Parathyroid adenoma (tissue), 2 donors: Measurements from ENCODE around the gene GOLPH3L.
"Not testable (repeated sequence)": the region's sequence is repeated elsewhere in the genome, so short reads cannot be mapped to it uniquely, and the experiment has no call there.

Experiments used
- H2AFZ ChIP-seq: fragments of 300-600 bp; sonication (generic); one replicate; pipeline ENCODE4 v1.7.0; 2017; ENCODE audit warnings: antibody characterized with exemption, mild to moderate bottlenecking
- H3K27ac ChIP-seq: fragments of 300-600 bp; sonication (generic); one replicate; pipeline ENCODE4 v1.7.0; 2017
- H3K27me3 ChIP-seq: fragments of 300-600 bp; sonication (generic); one replicate; pipeline ENCODE4 v1.7.0; 2017; ENCODE audit warnings: low read length; ENCODE audit not compliant: control insufficient read depth, insufficient read depth
- H3K36me3 ChIP-seq: fragments of 300-600 bp; sonication (generic); one replicate; pipeline ENCODE4 v1.7.0; 2017; ENCODE audit warnings: low read length; ENCODE audit not compliant: control insufficient read depth, insufficient read depth
- H3K4me1 ChIP-seq: fragments of 300-600 bp; sonication (generic); one replicate; pipeline ENCODE4 v1.7.0; 2017; ENCODE audit warnings: control low read depth
- H3K4me2 ChIP-seq: fragments of 300-600 bp; sonication (generic); one replicate; pipeline ENCODE4 v1.7.0; 2017; ENCODE audit warnings: low read length
- H3K4me3 ChIP-seq: fragments of 300-600 bp; sonication (generic); one replicate; pipeline ENCODE4 v1.7.0; 2017; ENCODE audit warnings: low read depth, low read length
- H3K79me2 ChIP-seq: fragments of 300-600 bp; sonication (generic); one replicate; pipeline ENCODE4 v1.7.0; 2017; ENCODE audit warnings: control low read depth
- H3K9ac ChIP-seq: fragments of 300-600 bp; sonication (generic); one replicate; pipeline ENCODE4 v1.7.0; 2017; ENCODE audit warnings: mild to moderate bottlenecking
- H3K9me3 ChIP-seq: fragments of 300-600 bp; sonication (generic); one replicate; pipeline ENCODE4 v1.7.0; 2017; ENCODE audit warnings: low read length; ENCODE audit not compliant: control insufficient read depth
- TF ChIP-seq, protein P1 (sequence below): fragments of 300-600 bp; sonication (generic); IDR thresholded peaks from one replicate; pipeline ENCODE4 v1.7.0; 2017; ENCODE audit warnings: antibody characterized with exemption, mild to moderate bottlenecking
- donor health status: primary hyperparathyroidism.

GOLPH3L gene

DNA sequence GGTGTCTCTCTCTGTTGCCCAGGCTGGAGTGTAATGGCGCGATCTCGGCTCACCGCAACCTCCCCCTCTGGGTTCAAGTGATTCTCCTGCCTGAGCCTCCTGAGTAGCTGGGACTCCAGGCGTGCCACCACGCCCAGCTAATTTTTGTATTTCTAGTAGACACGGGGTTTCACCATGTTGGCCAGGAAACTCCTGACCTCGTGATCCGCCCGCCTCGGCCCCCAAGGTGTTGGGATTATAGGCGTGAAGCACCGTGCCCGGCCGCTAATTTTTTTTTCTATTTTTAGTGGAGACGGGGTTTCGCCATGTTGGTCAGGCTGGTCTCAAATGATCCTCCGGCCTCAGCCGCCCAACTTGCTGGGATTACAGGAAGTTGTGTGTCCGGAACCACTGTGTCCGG lies 23.1 kb upstream of the GOLPH3L start:
- H2AFZ ChIP-seq: no peak overlapping the region
- no peaks in the 10 kb centered on the region for H3K79me2 ChIP-seq
- H3K36me3 ChIP-seq: no peaks in the 10 kb centered on the region
- H3K4me1 ChIP-seq: no peaks in the 10 kb centered on the region
- no peak overlapping the region for H3K4me2 ChIP-seq
- no peak overlapping the region for H3K4me3 ChIP-seq
- H3K9ac ChIP-seq: no peak overlapping the region
- TF ChIP-seq, protein P1, sequence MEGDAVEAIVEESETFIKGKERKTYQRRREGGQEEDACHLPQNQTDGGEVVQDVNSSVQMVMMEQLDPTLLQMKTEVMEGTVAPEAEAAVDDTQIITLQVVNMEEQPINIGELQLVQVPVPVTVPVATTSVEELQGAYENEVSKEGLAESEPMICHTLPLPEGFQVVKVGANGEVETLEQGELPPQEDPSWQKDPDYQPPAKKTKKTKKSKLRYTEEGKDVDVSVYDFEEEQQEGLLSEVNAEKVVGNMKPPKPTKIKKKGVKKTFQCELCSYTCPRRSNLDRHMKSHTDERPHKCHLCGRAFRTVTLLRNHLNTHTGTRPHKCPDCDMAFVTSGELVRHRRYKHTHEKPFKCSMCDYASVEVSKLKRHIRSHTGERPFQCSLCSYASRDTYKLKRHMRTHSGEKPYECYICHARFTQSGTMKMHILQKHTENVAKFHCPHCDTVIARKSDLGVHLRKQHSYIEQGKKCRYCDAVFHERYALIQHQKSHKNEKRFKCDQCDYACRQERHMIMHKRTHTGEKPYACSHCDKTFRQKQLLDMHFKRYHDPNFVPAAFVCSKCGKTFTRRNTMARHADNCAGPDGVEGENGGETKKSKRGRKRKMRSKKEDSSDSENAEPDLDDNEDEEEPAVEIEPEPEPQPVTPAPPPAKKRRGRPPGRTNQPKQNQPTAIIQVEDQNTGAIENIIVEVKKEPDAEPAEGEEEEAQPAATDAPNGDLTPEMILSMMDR: no peak
- H3K27ac ChIP-seq: no peak overlapping the region
- no peaks in the 10 kb centered on the region for H3K27me3 ChIP-seq
- H3K9me3 ChIP-seq: no peaks in the 10 kb centered on the region

DNA sequence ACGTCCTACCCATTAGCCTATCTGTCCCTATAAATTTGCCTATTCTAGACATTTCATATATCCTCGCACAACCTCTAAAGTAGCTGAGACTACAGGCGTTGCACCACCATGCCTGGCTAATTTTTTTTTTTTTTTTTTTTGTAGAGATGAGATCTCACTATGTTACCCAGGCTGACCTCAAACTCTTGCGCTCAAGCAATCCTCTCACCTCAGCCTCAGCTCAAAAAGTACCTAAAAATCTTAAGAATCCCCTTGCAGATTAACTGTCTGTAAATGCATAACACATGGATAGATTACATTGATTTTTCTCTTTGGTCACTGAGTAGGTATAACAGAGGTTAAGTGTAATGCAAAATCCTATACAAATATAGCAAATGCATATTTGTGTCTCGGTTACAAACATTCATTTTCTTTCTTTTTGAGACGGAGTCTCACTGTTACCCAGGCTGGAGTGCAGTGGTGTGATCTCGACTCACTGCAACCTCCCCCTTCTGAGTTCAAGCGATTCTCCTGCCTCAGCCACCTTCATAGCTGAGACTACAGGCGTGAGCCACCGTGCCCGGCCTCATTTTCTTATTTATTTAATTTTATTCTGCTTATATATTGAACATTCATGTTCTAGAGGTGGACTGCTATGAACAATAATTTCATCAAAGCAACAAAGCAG lies 21.4 kb upstream of the GOLPH3L start:
- no peaks in the 10 kb centered on the region for H3K4me1 ChIP-seq
- no peaks in the 10 kb centered on the region for H3K79me2 ChIP-seq
- no peak overlapping the region for H3K4me3 ChIP-seq
- no peak overlapping the region for H3K4me2 ChIP-seq
- no peaks in the 10 kb centered on the region for H3K27me3 ChIP-seq
- H3K36me3 ChIP-seq: no peaks in the 10 kb centered on the region
- H3K9me3 ChIP-seq: no peaks in the 10 kb centered on the region
- no peak overlapping the region for H3K9ac ChIP-seq
- no peak overlapping the region for H3K27ac ChIP-seq
- TF ChIP-seq, protein P1: no peak
- H2AFZ ChIP-seq: no peak overlapping the region

DNA sequence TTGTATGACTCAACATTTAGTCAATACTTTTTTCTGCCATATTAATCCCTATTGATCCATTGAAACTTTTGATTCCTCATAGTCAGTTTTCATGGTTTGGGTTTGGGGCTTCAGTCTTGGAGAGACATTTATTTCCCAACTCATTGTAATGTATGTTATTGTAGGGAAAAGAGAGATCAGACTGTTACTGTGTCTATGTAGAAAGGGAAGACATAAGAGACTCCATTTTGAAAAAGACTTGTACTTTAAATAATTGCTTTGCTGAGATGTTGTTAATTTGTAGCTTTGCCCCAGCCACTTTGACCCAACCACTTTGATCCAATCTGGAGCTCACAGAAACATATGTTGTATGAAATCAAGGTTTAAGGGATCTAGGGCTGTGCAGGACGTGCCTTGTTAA lies 12.1 kb upstream of the GOLPH3L start:
- not testable (repeated sequence) for H3K27me3 ChIP-seq, H2AFZ ChIP-seq, H3K79me2 ChIP-seq, H3K4me1 ChIP-seq, H3K4me3 ChIP-seq, H3K36me3 ChIP-seq, H3K9ac ChIP-seq, H3K4me2 ChIP-seq, H3K27ac ChIP-seq, H3K9me3 ChIP-seq

DNA sequence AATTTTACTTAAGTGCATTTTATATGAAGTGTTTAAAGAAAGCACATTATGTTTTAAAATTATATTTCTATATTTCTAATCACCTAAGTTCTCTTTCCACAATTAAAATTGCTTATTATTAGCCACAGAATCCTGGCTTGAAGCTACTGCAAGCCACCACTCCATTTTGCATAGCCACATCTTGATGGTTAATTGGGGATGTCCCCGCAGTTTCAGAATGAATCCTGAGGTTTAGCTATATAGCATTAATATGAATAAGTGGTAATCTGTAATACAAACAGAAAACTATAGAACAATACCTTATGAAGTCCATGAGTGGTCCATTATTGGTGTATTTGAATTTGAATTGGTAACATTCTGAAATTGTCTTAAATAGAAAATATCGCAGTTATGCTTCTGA lies 11.6 kb upstream of the GOLPH3L start:
- Histone ChIP-seq H3K4me1 (no peaks in the 10 kb centered on the region), H3K4me3 (no peak overlapping the region), H3K79me2 (no peaks in the 10 kb centered on the region), H3K4me2 (no peak overlapping the region), H3K27me3 (no peaks in the 10 kb centered on the region), H2AFZ (no peak overlapping the region), H3K27ac (no peak overlapping the region), H3K36me3 (no peaks in the 10 kb centered on the region), H3K9ac (no peak overlapping the region), H3K9me3 (no peaks in the 10 kb centered on the region)
- TF ChIP-seq, protein P1: no peak

DNA sequence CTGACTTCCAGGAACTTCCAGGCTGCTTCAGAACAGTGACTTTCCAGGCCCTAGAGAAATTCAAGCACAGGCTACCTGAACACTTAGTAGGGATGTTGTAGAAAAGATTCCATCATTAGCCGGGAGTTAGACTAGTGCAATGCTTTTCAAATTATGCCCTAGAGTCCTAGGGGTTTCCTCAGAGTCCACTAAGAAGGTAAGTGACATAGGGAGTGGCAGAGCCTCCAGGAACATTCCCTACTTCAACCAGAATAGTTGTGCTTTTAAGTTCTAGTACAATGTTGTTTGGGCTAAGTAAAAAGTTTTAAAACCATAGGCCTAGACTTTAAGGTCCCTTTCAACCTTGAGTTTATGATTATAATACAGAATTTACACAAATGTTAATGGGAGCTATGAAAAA lies 9.1 kb upstream of the GOLPH3L start:
- TF ChIP-seq, protein P1: no peak

More for the DNA sequence above, 9.1 kb upstream of the GOLPH3L start:
- Histone ChIP-seq H3K27ac (no peak overlapping the region), H2AFZ (no peak overlapping the region), H3K4me3 (no peak overlapping the region), H3K27me3 (no peaks in the 10 kb centered on the region), H3K36me3 (no peaks in the 10 kb centered on the region), H3K9ac (no peak overlapping the region), H3K4me2 (no peak overlapping the region), H3K79me2 (no peaks in the 10 kb centered on the region), H3K4me1 (no peaks in the 10 kb centered on the region), H3K9me3 (no peaks in the 10 kb centered on the region)
